HCT116 (cell line): Measurements from ENCODE around the gene C7orf33.

Source experiments
- CTCF ChIP-seq, 3 experiments: fragments of 200-600 bp in 1 of 3; sonication (generic) in 1 of 3; IDR thresholded peaks in 2 of 3; conservative IDR thresholded peaks in 1 of 3; 2 replicates each; pipeline ENCODE4 v1.5.1; 2012 to 2017; ENCODE audit warnings: low read depth in 2 of 3, low read length in 2 of 3, antibody characterized with exemption in 1 of 3, borderline replicate concordance in 1 of 3, control low read depth in 1 of 3, mild to moderate bottlenecking in 1 of 3, mixed read lengths in 1 of 3, mixed run types in 1 of 3, moderate library complexity in 1 of 3; ENCODE audit not compliant: insufficient read depth in 1 of 3
- EZH2phosphoT487 ChIP-seq: fragments of 200-600 bp; IDR thresholded peaks from 2 replicates; pipeline ENCODE4 v1.6.1; 2018; ENCODE audit warnings: antibody characterized with exemption, borderline replicate concordance
- FOSL1 ChIP-seq: IDR thresholded peaks from 2 replicates; pipeline ENCODE4 v1.6.1; 2012; ENCODE audit warnings: low read depth
- JUND ChIP-seq: IDR thresholded peaks from 2 replicates; pipeline ENCODE4 v1.6.1; 2012
- POLR2A ChIP-seq: IDR thresholded peaks from 2 replicates; pipeline ENCODE4 v1.7.0; 2011; ENCODE audit warnings: borderline replicate concordance; ENCODE audit not compliant: insufficient read depth, insufficient read length; ENCODE audit errors: extremely low read depth
- POLR2AphosphoS5 ChIP-seq: IDR thresholded peaks from 2 replicates; pipeline ENCODE4 v1.6.1; 2011; ENCODE audit warnings: mild to moderate bottlenecking, low read depth, low read length, moderate library complexity
- SP1 ChIP-seq: IDR thresholded peaks from 2 replicates; pipeline ENCODE4 v1.6.1; 2012; ENCODE audit warnings: low read depth
- TCF7L2 ChIP-seq: IDR thresholded peaks from 2 replicates; pipeline ENCODE4 v1.7.0; 2011; ENCODE audit warnings: borderline replicate concordance, inconsistent platforms; ENCODE audit not compliant: insufficient read depth, insufficient read length; ENCODE audit errors: extremely low read depth
- ZFX ChIP-seq: fragments of 450-650 bp; IDR thresholded peaks from 2 replicates; pipeline ENCODE4 v1.6.1; 2017

- TF ChIP-seq CTCF (IDR thresholded peaks at IDR 0.05 in 2 of 3, conservative IDR thresholded peaks at IDR 0.05 in 1 of 3; ENCODE audit: borderline replicate concordance in 1 of 3, insufficient read depth in 1 of 3, low read depth in 2 of 3, low read length in 2 of 3) (no peak), FOSL1 (no peak), POLR2A (no peak), POLR2AphosphoS5 (no peak), TCF7L2 (no peak), EZH2phosphoT487 (no peak), JUND (no peak), ZFX (no peak), SP1 (no peak)
These were observed 47.3 kb upstream of the C7orf33 start for GRCh38 chr7:148543302-148543701.
